Chondrocyte (in vitro differentiated cells): ENCODE results near the gene AP2M1. TPM values are rescaled to one million over a fixed set of nuclear protein-coding genes. Genes with fewer than 3 reads are reported as not detected.

Source experiments
- DNase-seq: peaks from one replicate; pipeline ENCODE4 v3.0.0; 2021; ENCODE audit warnings: mixed read lengths, low spot score
- H3K27ac Mint-ChIP-seq: one replicate; pipeline ENCODE4 v1.8.0; 2021; ENCODE audit warnings: mild to moderate bottlenecking, moderate library complexity, mixed read lengths; ENCODE audit not compliant: unreplicated experiment
- H3K27me3 Mint-ChIP-seq: 2 replicates; pipeline ENCODE4 v1.8.0; 2021; ENCODE audit warnings: low read depth, mixed read lengths
- H3K36me3 Mint-ChIP-seq: 2 replicates; pipeline ENCODE4 v1.8.0; 2021; ENCODE audit warnings: low read depth, mixed read lengths
- H3K4me1 Mint-ChIP-seq: 2 replicates; pipeline ENCODE4 v1.8.0; 2021; ENCODE audit warnings: low read depth, mild to moderate bottlenecking, mixed read lengths
- H3K4me3 Mint-ChIP-seq: one replicate; pipeline ENCODE4 v1.8.0; 2021; ENCODE audit warnings: mild to moderate bottlenecking, moderate library complexity, mixed read lengths; ENCODE audit not compliant: unreplicated experiment
- H3K9me3 Mint-ChIP-seq: 2 replicates; pipeline ENCODE4 v1.8.0; 2021; ENCODE audit warnings: low read depth, mixed read lengths
- total RNA-seq: library from RNA; stranded (reverse); gene quantifications from 3 replicates; pipeline ENCODE4 v1.2.1, GENCODE V29; 2021
- TF ChIP-seq, protein P1 (sequence below): fragments of 200-600 bp; sonication (generic); IDR thresholded peaks from 2 replicates; pipeline ENCODE4 v1.5.0; 2021; ENCODE audit warnings: antibody characterized with exemption, mild to moderate bottlenecking, moderate library complexity

AP2M1 gene
- total RNA-seq, 1 donor from 2014 or later: 488 TPM

DNA sequence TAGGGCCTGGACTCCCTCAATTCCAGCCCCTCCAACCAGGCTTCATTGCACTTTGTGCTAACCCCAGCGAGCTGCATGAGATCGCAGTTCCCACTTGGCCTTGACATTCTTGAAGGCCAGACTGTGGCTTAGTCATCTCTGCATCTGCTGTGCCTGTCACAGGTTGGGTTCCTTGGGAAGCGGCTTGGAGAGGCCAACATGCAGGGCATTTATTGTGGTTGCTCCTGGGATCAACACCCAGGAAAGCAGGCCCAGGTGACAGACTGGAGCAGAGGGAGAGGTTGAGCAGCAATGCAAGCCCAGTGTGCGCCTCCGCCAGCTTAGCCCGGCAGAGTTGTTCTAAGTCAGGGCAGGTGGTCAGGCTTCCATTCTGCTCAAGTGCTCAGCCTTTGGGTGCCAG is 21.9 kb downstream of the AP2M1 start:
- Mint-ChIP-seq H3K4me1 (no peaks in the 10 kb centered on the region), H3K27me3 (no peaks in the 10 kb centered on the region), H3K9me3 (no peaks in the 10 kb centered on the region), H3K4me3 (no peak overlapping the region), H3K27ac (no peak overlapping the region), H3K36me3 (peaks cover 23% of the 10 kb centered on the region)
- no peak for DNase-seq
- TF ChIP-seq, protein P1, sequence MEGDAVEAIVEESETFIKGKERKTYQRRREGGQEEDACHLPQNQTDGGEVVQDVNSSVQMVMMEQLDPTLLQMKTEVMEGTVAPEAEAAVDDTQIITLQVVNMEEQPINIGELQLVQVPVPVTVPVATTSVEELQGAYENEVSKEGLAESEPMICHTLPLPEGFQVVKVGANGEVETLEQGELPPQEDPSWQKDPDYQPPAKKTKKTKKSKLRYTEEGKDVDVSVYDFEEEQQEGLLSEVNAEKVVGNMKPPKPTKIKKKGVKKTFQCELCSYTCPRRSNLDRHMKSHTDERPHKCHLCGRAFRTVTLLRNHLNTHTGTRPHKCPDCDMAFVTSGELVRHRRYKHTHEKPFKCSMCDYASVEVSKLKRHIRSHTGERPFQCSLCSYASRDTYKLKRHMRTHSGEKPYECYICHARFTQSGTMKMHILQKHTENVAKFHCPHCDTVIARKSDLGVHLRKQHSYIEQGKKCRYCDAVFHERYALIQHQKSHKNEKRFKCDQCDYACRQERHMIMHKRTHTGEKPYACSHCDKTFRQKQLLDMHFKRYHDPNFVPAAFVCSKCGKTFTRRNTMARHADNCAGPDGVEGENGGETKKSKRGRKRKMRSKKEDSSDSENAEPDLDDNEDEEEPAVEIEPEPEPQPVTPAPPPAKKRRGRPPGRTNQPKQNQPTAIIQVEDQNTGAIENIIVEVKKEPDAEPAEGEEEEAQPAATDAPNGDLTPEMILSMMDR: no peak

DNA sequence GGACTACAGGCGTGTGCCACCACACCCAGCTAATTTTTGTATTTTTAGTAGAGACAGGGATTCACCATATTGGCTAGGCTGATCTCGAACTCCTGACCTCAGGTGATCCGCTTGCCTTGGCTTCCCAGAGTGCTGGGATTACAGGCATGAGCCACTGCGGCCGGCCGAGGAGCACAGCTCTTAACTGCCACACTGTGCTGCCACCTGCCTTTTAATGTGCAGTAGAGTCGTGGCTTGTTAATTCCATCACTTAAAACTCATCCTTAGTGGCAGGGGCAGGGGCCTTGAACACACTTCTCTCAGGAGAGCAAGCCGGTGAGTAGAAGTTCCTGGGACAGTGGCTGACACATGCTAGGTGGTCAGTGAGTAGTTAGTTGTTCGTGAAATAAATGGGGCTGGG is 23.9 kb downstream of the AP2M1 start:
- no peaks in the 10 kb centered on the region for H3K9me3 Mint-ChIP-seq
- no peak overlapping the region for H3K27ac Mint-ChIP-seq
- H3K4me3 Mint-ChIP-seq: no peak overlapping the region
- DNase-seq: no peak
- peaks cover under 1% of the 10 kb centered on the region for H3K27me3 Mint-ChIP-seq
- TF ChIP-seq, protein P1: no peak
- H3K4me1 Mint-ChIP-seq: no peaks in the 10 kb centered on the region
- H3K36me3 Mint-ChIP-seq: peaks cover 9% of the 10 kb centered on the region

DNA sequence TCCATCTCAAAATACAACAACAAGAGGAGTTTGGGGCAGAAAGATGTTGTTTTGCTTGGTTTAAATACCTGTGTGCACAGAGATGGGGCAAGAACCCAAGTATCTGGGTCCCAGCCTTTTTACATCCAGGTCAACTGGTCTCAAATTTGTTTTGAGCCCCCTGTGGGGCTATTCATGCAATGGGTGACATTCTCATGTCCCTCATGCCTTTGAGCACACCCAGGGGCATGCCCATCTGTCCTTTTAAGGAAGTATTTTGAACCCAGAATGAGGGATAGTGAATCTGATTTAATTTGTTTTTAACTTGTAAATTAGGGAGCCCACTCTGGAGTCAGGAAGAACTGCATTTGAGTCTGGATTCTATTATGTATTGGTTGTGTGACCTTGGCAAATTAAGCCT is 26.2 kb downstream of the AP2M1 start:
- no peak overlapping the region for H3K27ac Mint-ChIP-seq
- H3K4me3 Mint-ChIP-seq: no peak overlapping the region
- no peaks in the 10 kb centered on the region for H3K9me3 Mint-ChIP-seq
- no peak for DNase-seq
- no peaks in the 10 kb centered on the region for H3K4me1 Mint-ChIP-seq
- peaks cover 6% of the 10 kb centered on the region for H3K27me3 Mint-ChIP-seq
- TF ChIP-seq, protein P1: no peak
- H3K36me3 Mint-ChIP-seq: no peaks in the 10 kb centered on the region

DNA sequence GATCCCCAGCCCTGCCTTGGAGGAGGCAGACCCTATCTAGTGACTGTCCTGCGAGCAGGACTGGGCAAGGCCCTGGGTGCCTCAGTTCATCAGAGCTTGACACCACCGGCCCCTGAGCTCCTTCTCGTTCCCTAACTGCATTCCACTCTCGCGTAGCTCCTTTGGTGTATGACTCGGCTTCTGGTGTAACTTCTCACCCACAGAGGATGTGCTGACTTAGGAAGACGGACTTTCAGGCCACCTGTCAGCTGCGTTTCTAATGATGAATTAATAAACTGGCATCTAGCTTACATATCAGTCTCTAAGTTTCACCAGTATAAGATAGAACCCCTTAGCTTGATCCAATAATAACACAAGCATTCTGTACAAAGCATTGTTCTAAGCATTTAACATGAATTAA is 28.9 kb downstream of the AP2M1 start:
- peaks cover 23% of the 10 kb centered on the region for H3K27me3 Mint-ChIP-seq
- DNase-seq: no peak
- TF ChIP-seq, protein P1: no peak

DNA sequence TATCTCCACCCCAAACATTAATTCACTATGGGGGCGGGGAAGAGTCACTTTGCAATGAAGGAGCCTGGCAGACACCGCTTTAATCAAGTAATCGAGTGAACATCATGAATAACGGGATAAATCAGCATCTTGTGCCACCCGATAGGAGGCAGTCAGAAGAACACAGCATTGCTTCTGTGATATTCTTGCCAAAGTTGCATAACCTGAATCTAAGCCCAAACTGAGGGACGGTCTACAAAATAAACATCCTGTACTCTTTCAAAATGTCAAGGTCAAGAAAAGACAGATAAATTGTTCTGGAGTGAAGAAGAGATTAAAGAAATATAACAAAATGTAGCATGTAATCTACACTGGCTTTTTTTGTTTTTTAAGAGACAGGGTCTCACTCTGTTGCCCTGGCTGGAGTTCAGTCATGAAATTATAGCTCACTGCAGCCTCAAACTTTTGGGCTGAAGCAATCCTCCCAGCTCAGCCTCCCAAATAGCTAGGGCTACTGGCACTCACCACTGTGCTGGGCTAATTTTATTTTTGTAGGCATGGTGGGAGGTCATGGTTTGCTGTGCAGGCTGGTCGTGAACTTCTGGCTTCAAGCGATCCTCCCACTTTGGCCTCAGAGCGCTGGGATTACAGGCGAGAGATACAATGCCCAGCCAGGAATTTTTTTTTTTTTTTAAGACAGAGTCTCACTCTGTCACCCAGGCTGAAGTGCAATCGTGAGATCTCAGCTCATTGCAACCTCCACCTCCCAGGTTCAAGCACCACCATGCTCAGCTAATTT is 34.7 kb downstream of the AP2M1 start:
- Mint-ChIP-seq H3K4me1 (no peaks in the 10 kb centered on the region), H3K9me3 (no peaks in the 10 kb centered on the region), H3K4me3 (no peak overlapping the region), H3K36me3 (no peaks in the 10 kb centered on the region), H3K27ac (no peak overlapping the region), H3K27me3 (peaks cover 37% of the 10 kb centered on the region)
- TF ChIP-seq, protein P1: no peak
- peak; percentile 21 for DNase-seq

More for the DNA sequence above, 28.9 kb downstream of the AP2M1 start:
- no peaks in the 10 kb centered on the region for H3K36me3 Mint-ChIP-seq
- H3K4me3 Mint-ChIP-seq: no peak overlapping the region
- H3K4me1 Mint-ChIP-seq: no peaks in the 10 kb centered on the region
- no peak overlapping the region for H3K27ac Mint-ChIP-seq
- H3K9me3 Mint-ChIP-seq: no peaks in the 10 kb centered on the region
